Brain microvascular endothelial cell (primary cell): ENCODE measurements around the gene TIPIN.
"Not testable (repeated sequence)": the region's sequence is repeated elsewhere in the genome, so short reads cannot be mapped to it uniquely, and the experiment has no call there.

Source experiments
- DNase-seq: peaks from one replicate; pipeline ENCODE4 v3.0.0-alpha.2; 2020
- H3K27ac ChIP-seq: fragments of 250-450 bp; sonication (Bioruptor Pico); 2 replicates; pipeline ENCODE4 v1.5.1; 2020; ENCODE audit warnings: mild to moderate bottlenecking, moderate library complexity
- H3K27me3 ChIP-seq: fragments of 250-450 bp; sonication (Bioruptor Pico); replicated peaks from 2 replicates; pipeline ENCODE4 v1.5.1; 2020; ENCODE audit warnings: mild to moderate bottlenecking
- H3K36me3 ChIP-seq: fragments of 250-450 bp; sonication (Bioruptor Pico); replicated peaks from 2 replicates; pipeline ENCODE4 v1.5.1; 2020; ENCODE audit warnings: mild to moderate bottlenecking
- H3K4me3 ChIP-seq: 2 replicates; pipeline ENCODE4 v1.5.1; 2011; ENCODE audit warnings: low read depth, mild to moderate bottlenecking, control low read depth, low read length, moderate library complexity
- in situ Hi-C: cut with HindIII; loops from 2 replicates; pipeline ENCODE4 v1.10.0; 2017; ENCODE audit warnings: low sequenced_read_pairs, low pct_ligation_motif_present
- TF ChIP-seq, protein P1 (sequence below): IDR thresholded peaks from 2 replicates; pipeline ENCODE4 v1.5.1; 2011; ENCODE audit warnings: low read depth, mild to moderate bottlenecking, moderate library complexity, low read length, control low read depth, inconsistent platforms; ENCODE audit errors: missing control alignments

The TIPIN gene

DNA sequence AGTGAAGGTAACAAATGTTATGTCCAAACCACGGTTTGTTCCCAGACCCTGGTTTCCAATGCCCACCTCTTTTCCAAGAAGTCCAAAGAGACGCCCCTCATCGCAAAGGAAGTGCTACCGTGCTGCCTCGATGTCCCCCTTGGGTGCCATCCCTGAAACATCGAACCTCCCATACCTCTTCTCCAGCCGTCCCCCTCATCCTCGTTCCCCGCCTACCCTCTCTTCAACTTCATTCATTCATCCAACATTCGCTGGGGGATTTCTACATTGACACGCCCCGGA lies 467 bp downstream of the TIPIN start:
- Histone ChIP-seq H3K27me3 (no peaks in the 10 kb centered on the region), H3K36me3 (no peaks in the 10 kb centered on the region), H3K27ac (peak overlapping the region; percentile 42), H3K4me3 (peak overlapping the region; percentile 86)
- no peak for DNase-seq
- TF ChIP-seq, protein P1, sequence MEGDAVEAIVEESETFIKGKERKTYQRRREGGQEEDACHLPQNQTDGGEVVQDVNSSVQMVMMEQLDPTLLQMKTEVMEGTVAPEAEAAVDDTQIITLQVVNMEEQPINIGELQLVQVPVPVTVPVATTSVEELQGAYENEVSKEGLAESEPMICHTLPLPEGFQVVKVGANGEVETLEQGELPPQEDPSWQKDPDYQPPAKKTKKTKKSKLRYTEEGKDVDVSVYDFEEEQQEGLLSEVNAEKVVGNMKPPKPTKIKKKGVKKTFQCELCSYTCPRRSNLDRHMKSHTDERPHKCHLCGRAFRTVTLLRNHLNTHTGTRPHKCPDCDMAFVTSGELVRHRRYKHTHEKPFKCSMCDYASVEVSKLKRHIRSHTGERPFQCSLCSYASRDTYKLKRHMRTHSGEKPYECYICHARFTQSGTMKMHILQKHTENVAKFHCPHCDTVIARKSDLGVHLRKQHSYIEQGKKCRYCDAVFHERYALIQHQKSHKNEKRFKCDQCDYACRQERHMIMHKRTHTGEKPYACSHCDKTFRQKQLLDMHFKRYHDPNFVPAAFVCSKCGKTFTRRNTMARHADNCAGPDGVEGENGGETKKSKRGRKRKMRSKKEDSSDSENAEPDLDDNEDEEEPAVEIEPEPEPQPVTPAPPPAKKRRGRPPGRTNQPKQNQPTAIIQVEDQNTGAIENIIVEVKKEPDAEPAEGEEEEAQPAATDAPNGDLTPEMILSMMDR, result no peak
- in situ Hi-C loops, result no loop called here

DNA sequence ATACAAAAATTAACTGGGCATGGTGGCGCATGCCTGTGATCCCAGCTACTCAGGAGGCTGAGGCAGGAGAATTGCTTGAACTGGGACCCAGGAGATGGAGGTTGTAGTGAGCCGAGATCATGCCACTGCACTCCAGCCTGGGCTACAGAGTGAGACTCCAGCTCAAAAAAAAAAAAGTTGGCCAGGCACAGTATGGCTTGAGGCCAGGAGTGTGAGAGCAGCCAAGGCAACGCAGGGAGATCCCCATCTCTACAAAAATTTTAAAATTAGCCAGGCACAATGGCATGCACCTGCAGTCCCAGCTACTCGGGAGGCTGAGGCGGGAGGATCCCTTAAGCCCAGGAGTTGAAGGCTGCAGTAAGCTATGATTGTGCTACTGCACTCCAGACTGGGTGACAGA lies 8.0 kb downstream of the TIPIN start:
- H3K36me3 ChIP-seq, H3K27ac ChIP-seq, in situ Hi-C loops: not testable (repeated sequence)

DNA sequence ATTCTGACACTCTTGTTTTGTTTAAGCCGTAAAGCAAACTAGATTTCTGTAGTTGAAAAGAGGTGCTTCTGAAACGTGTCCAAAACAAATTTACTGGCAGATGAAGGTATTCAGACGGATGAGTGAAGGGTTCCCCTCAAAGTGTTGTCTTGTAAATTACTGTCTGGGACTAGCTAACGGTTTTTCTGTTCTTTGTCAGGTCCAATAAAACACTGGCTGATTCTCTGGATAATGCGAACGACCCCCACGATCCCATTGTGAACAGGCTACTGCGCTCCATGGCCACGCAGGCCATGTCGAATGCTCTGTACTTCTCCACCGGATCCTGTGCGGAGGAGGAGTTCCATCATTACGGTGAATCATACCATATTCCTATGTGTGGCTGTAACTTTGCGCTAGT lies 27.7 kb downstream of the TIPIN start:
- TF ChIP-seq, protein P1, result no peak
- in situ Hi-C loops, result no loop called here
- Histone ChIP-seq H3K27me3 (no peaks in the 10 kb centered on the region), H3K4me3 (no peak overlapping the region), H3K36me3 (peaks cover 12% of the 10 kb centered on the region), H3K27ac (no peak overlapping the region)
- DNase-seq, result no peak

More for the DNA sequence above, 8.0 kb downstream of the TIPIN start:
- not testable (repeated sequence) for H3K27me3 ChIP-seq, DNase-seq, H3K4me3 ChIP-seq

DNA sequence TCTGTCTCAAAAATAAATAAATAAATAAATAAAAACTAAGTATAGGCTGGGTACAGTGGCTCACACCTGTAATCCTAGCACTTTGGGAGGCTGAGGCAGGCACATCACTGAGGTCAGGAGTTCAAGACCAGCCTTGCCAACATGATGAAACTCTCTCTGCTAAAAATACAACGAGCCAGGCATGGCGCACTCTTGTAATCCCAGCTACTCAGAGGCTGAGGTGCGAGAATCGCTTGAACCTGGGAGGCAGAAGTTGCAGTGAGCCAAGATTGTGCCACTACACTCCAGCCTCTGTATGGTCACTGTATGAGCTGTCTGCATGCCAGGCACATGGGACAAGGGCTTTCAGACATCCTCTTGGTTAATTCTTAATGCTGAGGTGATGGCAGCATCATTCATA lies 28.7 kb downstream of the TIPIN start:
- H3K27ac ChIP-seq, result no peak overlapping the region
- H3K36me3 ChIP-seq, result peaks cover 12% of the 10 kb centered on the region
- DNase-seq, result no peak
- H3K4me3 ChIP-seq, result no peak overlapping the region
- TF ChIP-seq, protein P1, result no peak
- no peaks in the 10 kb centered on the region for H3K27me3 ChIP-seq
- in situ Hi-C loops, result no loop called here

DNA sequence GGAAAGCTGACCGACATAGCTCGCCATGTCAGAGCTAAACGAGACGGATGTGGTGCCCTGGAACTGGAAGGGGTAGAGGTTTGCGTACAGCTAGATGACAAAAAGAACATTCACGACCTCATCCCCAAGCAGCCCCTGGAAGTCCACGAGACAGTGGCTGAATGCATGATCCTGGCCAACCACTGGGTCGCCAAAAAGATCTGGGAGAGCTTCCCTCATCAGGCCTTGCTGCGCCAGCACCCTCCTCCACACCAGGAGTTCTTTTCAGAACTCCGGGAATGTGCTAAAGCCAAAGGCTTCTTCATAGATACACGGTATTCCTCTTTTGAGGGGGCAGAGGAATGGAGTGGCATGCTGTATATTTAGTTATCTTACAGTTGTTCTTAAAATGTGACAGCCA lies 30.4 kb downstream of the TIPIN start:
- no peak overlapping the region for H3K27ac ChIP-seq
- in situ Hi-C loops, result no loop called here
- H3K27me3 ChIP-seq, result no peaks in the 10 kb centered on the region
- TF ChIP-seq, protein P1, result no peak
- H3K4me3 ChIP-seq, result no peak overlapping the region
- peaks cover 12% of the 10 kb centered on the region for H3K36me3 ChIP-seq
- DNase-seq, result no peak

DNA sequence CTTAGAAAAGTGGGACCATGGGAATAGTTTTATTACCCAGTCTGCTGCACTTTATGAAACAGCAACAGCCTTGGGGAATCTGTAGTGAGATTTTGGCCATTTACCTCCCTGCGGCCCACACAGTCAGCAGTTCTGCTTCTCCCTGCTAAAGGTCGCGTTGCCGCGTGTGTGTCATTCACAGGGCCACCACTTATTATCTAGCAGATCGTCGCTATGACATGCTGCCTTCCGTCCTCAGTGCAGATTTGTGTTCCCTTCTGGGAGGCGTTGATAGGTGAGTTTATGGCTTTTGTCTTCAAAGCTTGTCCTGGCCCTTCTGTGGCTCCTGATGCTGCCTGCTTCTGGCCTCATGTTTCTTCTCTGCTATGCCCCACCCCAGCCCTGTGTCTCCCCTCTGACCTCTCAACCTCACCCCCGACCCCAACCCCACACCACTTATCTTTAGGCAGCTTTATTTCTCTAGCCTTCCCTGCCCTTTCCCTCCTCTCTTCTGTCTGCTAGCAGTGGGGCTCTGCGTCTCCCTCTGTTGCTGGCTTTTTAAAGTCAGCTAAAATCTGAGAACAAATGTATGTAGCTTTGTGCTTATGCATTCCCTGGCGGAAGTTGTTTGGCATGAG lies 33.1 kb downstream of the TIPIN start:
- H3K27me3 ChIP-seq, result no peaks in the 10 kb centered on the region
- H3K36me3 ChIP-seq, result peaks cover 9% of the 10 kb centered on the region
- H3K27ac ChIP-seq, result no peak overlapping the region
- TF ChIP-seq, protein P1, result no peak
- in situ Hi-C loops, result no loop called here
- H3K4me3 ChIP-seq, result no peak overlapping the region
- DNase-seq, result no peak
